ENCODE measurements around the gene HAUS3.
"Not testable (repeated sequence)": the region's sequence is repeated elsewhere in the genome, so short reads cannot be mapped to it uniquely, and the experiment has no call there.

The HAUS3 gene

DNA sequence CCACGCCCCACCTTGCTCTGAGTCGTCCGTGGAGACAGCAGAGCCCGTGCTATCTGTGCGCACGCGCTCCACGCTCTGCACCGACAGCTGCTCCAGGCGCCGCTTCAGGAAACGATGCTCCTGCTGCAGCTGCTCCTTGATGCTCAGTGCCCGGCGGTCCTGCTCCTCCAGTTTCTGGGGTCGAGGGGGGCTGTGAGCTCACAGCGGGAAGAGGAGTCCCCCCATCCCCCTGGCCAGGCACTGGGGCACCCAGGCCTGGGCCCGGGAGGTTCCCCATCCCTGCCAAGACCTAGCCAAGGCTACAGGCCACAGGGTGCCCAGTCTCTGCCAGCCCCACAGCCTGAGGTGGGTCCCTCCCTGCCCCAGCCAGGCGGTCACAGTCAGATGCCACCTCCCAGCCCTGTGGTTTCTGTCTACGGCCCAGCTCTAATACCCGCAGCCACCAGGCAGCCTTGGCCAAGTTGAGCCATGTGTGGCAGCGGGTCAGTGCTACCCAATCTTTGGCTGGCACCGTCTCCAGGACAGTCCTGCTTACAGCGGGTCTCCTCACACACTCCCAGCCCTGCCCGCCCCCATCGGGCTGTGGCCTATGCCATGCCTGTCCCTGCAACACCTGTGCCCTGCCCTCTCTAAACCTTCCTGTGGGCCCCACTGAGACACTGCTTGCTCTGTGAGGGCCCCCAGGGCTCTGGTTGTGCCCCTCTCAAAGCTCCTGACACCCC, 9.3 kb upstream of the HAUS3 start:
- DNase-seq = no peak

DNA sequence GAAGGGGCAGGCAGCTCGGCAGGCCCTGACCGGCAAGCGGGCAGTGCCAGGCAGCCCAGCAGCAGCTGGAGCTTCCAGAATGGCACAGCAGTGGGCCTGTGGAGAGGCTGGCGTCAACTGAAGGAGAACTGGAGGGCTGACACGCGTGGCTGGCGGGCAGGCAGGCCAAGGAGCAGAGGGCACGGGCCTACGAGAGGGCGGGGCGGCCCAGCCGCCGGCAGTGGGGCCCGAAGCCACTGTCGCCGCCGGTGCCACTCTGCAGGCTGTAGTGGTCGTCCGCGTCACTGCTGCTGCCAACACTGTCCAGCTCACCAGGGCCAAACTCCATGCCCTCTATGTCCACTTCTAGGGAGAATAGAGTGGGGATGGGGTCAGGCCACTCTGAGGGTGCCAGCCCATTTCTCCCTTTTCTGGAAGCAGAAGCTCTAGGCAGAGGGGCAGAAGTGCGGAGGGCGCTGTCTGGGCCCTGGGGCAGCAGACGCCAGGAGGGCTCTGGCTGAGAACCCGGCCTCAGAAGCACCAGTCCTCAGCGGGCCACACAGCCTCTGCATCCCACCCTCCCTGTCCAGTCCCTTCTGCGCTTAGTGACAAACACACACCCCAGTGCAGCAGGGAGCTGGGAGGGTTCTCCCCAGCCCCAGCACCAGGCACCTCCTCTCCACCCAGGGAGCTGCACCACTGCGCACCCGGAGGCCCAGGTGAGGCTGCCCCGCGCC, 8.6 kb upstream of the HAUS3 start:
- DNase-seq = no peak

DNA sequence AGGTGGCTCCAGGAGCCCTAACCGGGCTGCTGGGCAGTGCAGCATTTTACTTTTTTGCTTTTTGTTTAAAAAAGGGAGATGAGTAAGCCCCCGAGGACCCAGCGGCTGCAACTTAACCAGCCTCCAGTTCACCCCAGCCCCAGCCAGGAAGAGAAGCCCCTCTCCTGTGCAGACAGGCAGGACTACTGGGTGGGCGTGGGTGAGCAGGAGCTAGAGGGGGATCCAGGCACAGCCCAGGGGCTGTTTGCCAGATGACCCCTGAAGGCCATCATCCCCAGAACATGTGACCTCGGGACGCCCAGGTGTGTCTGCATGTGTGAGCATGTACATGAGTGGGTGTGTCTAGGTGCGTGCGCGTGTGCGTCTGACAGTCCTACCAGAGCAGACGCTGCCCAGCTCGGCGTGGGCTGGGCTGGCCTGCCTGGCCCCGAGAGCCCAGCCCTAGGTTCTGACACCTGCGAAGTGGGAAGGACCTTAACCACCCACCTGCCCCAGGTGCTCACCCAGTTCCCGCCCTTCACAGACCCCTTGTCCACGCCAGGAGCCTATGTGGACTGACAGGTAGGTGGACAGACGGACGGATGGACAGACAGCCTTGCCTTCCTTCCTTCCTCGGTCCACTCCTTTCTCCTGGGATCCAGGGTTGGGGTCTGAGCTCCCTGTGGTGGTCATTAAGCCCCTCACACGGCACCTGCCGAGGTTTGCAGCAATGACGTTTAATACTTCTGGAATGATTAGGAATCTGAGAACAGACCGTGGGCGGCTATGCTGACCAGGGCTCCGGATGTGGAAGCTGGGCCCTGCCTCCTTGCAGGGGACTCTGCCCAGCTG, 7.8 kb upstream of the HAUS3 start:
- no peak for DNase-seq

DNA sequence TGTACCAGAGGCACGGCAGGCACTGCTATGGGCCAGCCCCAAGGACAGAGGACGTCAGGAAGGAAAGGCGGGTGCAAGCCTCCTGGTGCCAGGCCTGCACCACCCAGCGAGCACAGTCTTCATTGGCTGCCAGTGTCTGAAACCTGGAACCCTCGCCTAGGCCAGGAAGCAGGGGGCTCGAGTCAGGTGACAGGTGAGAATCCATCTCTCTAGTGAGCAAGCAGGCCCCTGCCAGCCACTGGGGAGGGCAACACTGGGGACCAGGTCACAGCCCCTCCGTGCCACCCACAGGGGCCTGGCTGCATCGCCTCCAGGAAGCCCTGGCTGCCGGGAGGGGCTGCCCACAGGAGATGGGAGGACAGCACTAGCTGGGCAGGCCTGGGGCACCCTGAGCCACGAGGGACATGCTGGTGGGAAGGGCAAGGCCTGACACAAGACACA, 6.9 kb upstream of the HAUS3 start:
- DNase-seq = no peak

DNA sequence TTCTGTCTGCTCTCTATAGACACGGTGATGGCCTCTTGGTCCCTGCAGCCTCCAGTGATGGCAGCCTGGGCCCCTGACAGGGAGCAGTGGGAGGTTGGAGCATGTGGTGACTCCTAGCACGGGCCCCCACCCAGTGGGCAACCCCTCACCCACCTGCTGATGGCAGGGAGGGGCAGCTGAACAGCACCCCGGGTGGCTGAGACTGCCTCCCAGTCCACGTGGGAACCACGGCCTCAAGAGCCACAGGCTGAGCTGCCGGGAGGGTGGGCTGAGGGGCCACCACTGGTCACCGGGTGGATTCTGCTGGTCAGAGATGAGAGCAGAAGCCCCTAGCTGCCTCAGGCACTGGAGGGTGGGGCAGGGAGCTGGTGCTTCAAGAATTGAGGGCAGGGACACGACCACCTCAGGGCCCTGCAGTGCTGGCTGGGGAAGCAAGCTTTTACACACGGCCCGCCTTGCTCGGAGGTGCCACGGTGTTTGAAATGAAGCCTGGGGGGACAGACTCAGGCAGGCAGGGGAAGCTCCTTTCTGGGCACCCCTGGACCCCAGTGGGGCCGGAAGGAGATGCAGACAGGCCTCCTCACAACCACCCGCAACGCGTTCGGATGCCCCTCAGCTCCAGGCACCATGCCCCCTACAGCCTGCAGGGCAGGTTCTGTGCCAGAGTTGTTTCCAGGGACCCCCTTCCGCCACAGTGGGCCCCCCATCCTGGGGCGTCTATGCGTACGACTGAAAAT, 6.3 kb upstream of the HAUS3 start:
- DNase-seq = no peak

DNA sequence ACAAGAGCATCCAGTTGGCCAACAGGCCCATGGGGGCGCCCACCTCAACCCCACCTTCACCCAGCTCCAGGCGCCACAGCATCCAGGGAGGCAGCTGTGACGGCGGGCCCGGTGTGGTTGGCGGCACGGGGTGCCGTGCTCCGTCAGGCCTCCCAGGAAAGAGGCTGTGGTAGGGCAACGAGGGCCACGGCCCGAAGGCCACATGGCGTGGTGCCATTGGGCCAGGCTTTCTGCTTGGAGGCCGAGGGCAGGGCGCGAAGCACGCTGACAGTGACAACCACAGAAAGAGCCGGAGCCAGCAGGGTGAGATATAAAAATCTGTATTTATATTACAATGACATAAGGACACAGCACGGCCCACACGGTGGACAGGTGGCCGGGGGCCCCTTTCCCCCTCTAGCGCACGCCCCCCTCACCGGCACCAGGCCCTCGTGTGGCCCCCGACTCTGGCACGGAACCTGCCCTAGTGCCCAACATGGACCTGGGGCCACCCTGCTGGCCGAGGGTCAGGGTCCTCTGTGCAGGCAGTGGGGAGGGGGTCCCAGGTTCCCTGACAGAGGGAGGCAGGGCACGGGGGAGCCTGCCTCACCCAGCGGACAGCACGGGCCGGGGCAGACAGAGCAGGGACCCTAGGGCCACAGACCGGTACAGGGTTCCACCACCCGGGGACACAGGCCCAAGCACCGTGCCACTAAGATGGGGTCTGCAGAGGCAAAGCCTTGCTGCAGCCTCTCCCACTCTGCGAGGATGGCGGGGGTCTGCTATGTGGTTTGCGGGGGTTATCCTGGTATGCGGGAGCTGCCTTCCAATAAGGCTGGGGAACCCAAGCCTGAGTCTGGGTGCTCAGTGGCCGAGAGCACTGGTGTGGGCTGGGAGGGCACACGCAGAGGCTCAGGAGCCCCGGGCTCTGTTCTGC, 5.5 kb upstream of the HAUS3 start:
- DNase-seq = no peak

DNA sequence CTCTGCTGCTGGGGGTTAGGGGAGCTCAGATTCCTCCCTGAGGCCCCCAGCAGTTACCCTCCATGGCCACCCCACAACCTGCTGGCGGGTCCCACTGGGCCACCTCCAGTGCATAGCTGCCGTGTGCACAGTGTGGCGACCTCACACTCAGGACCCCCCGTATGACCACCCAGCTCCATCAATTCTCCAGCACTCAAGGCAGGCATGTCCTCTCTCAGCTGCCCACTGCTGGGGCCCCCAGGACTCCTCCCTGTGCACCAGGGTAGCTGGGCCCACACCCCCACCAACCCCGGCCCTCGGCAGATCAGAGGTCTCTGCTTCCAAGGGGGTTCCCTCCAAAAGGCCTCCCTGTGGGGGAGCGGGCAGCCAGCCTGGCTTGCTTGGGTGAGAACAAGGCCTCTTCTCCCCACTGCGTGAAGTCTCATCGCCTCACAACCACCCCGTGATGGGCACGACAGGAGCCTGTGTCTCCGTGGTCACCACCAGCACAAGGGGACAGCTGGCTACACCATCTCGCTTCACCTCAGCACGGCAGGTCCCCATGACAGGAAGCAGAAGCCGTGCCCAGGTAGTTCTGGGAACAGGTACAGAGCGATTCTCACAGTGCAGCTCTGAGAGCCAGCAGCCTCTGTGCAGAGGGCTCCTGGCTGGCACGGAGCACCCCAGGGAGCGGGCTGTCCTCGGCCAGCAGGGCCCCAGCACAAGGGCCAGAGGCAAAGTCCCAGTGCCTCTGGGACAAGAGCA, 4.6 kb upstream of the HAUS3 start:
- DNase-seq = no peak

DNA sequence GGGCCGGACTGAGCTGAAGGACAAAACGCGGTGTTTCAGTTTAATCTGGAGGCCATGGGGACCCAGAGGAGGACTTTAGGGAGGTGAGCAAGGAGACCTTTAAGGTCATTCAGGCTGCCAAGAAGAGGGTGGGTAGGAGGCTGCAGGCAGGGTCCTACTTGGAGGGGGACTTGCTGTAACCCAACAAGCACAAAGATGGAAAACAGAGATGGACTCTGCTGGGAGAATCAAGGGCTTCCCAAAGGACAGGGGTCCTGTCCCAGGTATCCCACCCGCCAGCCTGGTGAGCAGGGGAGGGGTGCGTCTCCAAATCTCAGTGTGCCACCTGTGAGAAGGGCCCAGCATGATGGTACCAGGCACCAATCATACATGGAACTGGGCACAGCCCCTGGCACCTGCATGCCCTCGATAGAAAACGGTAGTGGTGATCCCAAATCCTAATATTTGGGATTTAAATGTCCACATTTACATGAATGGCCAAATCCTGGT, 3.9 kb upstream of the HAUS3 start:
- DNase-seq = no peak

DNA sequence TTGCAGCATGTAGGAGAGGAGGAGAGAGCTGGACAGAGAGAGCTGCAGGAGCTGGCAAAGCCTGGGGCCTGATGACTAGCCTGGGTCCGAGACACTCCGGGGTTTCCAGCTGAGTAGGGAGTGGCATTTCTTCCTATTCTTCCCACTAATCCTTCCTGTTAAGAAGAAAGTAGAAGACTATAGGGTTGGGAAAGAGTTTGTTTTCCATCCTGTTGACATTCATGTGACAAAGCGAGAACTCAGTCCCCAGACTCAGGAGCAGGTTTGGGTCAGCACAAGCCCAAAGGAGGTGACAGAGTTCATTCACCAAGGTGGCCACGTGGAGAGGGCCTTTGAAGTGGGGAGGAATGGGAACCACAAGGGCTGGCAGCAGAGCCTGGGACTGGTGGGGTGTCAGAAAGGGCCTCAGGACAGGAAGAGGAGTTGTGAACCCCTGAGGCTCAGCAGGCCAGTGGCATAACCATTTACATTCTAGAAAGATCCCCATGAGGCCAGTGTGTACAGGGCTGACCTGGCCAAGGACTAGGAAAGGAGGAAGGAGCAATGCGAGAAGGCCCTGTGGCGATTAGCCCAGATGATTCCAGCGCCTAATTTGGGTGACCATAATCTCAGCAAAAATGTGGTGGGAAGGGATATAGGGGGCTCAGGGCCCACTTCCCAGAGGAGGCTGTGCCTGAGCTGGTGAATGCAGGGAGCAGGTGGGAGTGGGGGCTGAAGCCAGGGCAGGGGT, 3.3 kb upstream of the HAUS3 start:
- DNase-seq = no peak

DNA sequence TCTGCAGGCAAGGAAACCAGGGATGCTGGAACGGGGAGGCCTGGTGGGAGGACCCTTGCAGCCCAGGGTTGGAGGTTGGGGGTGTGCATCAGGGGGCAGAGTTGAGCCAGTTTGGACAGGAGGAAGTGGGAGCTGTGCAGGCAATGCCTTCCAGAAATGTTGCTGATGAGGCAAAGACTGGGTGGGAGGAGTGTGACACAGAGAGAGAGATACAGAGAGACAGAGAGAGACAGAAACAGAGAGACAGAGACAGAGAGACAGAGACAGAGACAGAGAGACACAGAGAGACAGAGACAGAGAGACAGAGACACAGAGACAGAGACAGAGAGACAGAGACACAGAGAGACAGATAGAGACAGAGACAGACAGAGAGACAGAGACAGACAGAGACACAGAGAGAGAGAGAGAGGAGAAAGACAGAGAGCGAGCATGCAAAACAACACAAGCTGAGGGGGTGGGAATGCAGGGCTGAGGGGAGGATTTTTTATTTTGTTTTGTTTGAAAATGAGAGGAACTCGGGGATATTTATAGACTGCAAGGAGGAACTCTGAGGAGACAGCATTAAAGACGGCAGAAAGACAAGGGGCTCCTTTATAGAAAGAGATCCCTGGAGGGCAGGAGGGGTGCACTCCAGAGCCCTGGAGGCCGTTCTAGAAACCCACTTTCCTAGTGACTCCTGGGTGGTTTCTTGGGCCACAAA, 1.9 kb upstream of the HAUS3 start:
- no peak for DNase-seq

DNA sequence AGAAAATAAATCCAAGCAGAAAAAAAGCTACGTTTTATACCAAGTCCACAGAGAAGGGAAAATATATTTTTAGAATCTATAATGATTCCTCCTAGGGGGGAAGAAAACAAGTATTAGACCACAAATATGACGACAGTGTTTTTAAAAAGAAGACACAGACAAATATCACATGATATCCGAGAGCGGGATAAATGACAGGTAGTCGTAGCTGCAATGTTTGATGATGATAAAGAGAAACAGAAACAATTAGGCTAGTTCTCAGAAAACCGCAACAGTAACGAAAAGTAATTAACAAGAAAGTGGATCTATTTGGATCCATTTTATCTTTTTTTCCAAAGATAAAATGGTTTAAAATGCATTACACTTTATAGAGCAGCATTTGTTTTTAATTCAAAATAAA, 918 bp downstream of the HAUS3 start:
- no peak for DNase-seq

DNA sequence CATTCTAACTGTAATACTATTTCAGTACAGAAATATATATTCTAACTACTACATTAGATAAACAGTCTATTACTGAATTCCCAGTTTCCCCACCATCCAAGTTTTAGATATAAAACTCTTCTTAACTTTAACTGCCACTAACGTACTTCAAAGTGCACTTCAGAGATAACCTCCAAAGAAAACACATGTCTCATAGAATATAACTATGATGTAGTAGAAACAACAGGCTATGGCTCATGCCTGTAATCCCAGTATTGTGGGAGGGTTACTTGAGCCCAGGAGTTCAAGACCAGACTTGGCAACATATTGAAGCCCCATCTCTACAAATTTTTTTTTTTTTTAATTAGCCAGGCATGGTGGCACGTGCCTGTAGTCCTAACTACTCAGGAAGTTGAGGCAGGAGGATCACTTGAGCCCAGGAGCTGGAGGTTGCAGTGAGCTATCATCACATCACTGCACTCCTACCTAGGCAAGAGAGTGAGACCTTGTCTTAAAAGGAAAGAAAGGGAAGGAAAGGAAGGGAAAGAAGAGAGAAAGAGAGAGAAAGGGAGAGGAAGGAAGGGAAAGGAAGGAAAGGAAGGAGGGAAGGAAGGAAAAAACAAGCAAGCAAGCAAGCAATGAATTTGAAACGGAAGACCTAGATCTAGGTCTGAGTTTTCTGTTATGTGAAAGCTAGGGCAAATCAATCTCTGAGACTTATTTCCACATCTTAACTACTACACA, 4.8 kb downstream of the HAUS3 start:
- no peak for DNase-seq

DNA sequence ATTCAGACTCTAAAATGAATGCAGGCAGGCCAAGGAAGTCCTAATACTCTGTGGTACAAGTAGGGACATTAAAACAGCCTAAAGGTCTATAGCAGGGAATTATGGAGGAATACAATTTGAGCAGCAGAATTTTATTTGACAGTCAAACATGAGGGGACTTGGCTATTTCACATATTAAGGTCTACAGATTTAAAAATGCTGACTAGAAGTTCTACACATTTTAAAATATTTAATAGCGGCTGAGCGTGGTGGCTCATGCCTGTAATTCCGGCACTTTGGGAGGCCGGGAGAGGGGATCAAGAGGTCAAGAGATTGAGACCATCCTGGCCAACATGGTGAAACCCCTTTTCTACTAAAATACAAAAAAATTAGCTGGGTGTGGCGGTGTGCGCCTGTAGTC, 10.8 kb downstream of the HAUS3 start:
- DNase-seq = no peak

DNA sequence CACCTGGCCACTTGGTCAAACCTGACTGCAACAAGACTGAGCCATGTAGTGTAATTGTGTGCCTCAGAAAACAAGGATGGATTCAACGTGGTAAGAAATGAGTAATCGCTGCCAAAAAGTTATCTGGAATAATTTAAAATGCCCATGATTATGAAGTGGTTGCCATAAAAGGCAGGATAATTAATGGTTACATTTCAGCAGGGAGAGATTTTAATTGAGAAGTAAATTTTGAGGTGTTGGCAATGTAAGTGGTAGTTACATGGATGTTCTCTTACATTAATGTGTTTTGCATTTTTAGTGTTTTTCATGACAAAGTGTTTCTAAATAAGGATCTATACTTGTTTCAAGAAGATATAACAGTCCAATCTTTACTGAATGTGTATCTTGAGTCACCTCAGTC, 15.7 kb downstream of the HAUS3 start:
- peak; percentile 37 for DNase-seq

DNA sequence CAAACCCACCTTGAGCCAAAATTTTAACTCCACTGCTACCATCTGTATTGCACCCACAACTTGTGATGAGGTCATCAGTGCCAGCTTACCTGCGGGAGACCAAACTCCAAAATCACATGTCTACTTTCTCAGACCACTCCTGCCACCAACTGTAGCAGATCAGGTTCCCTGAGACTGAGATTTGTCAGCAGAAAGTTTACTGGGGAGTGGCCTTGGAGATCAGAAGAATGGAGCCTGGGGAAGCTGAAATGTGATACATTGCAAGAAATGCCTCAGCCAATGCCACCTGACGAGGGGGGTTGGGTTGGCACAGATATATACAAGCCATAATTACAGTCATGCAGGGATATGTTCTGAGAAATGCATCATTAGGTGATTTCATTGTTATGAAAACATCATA, 19.1 kb downstream of the HAUS3 start:
- DNase-seq = no peak

DNA sequence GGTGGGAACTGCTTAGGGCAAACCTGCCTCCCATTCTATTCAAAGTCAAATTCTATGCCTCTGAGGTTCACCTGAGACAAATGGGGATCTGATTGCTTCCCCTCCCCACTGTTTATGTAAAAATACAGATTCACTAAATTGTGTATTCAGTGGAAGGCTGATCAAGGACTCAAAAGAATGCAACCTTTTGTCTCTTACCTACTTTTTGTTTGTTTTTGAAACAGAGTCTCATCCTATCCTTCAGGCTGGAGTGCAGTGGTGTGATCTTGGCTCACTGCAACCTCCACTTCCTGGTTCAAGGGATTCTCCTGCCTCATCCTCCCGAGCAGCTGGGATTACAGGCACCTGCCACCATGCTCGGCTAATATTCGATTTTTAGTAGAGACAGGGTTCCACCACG, 20.5 kb downstream of the HAUS3 start:
- DNase-seq = not testable (repeated sequence)

DNA sequence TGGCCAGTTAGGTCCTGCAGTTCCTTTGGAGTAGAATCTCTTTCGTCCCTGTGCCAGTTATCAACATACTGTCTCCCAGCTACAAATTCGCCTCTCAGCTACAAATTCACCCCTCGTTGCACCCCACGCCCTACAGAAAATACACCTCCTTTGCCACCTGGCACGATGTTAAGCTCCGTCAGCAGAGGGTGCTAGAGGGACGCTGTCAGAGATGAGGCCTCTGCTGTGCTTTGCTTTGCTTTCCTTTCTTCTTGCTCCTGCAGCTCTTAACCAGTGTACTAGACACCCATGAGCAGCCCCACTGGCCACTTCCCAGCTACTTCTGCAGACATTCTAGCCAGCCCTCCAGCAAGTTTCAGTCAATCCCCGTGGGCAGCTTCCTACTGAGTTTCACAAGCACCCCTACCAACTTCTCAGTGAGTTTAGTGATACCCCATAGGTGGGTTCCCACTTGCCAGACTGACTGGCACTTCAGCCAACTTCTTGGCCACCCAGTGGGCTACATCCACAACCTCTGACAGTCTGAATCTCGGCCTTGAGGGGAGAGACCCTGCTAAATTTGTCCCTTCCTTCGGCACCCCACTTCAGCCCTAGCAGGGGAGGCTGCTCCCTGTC, 21.8 kb downstream of the HAUS3 start:
- DNase-seq = peak; percentile 47

DNA sequence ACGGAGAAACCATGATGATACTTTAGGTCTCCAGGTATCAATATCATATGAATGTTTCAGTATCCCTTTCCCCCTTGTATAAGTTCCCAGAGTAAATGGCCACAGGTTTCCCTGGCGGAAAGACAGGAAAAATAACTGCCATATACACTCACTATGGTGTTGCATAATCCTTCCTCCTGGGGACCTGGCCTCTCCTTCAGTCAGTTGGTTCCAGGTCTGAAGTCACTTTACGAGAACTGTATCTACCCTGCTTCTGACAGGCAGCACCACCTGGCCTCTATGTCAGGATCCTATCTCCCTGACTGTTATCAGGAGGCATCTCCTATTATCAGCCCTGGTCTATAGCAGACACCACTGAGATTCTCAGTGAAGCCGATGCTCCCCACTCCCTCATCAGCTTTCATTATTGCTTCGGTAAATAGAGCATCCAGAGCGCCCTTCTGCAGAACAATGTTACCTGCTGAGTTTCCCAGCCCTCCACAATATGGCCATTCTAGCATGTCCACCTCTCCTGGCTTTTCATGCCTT, 22.6 kb downstream of the HAUS3 start:
- no peak for DNase-seq
